ENCODE measurements around the gene NXN. TPM values are rescaled to one million over a fixed set of nuclear protein-coding genes. Genes with fewer than 3 reads are reported as not detected.
"Not testable (repeated sequence)": the region's sequence is repeated elsewhere in the genome, so short reads cannot be mapped to it uniquely, and the experiment has no call there.

Gene NXN
- total and polyA plus RNA-seq, 4 donors, result 25.7 to 60.6 (median 44.0) TPM

GRCh38 chr17:883586-883962 lies 96.0 kb downstream of the NXN start:
- DNase-seq (ENCODE audit: low read depth in 4 of 6, low spot score in 6 of 6), result no peak

GRCh38 chr17:882827-883585 lies 96.6 kb downstream of the NXN start:
- no peak overlapping the region for H3K4me3 ChIP-seq (ENCODE audit: low read depth, low read length)
- H3K27me3 ChIP-seq (ENCODE audit: control insufficient read depth, insufficient read depth, low read length), result no peaks in the 10 kb centered on the region
- H3K9me3 ChIP-seq (ENCODE audit: control insufficient read depth, insufficient read depth, low read length), result no peaks in the 10 kb centered on the region
- peak overlapping the region; percentile 92 for H3K27ac ChIP-seq (ENCODE audit: low read depth, low read length)
- WGBS (ENCODE audit: insufficient coverage), result 82% methylated on average over 6 of the region's 14 CpGs
- peaks cover 44% of the 10 kb centered on the region for H3K4me1 ChIP-seq (ENCODE audit: control insufficient read depth, insufficient read depth, low read length)
- H3K36me3 ChIP-seq (ENCODE audit: control insufficient read depth, insufficient read depth, low read length), result no peaks in the 10 kb centered on the region
- DNase-seq (ENCODE audit: low read depth in 4 of 6, low spot score in 6 of 6), result peak in 2 of 6 donors; percentile 37 to 82

More at GRCh38 chr17:883586-883962, 96.0 kb downstream of the NXN start:
- H3K27ac ChIP-seq (ENCODE audit: low read depth, low read length), result peak overlapping the region; percentile 92
- no peak overlapping the region for H3K4me3 ChIP-seq (ENCODE audit: low read depth, low read length)
- no peaks in the 10 kb centered on the region for H3K36me3 ChIP-seq (ENCODE audit: control insufficient read depth, insufficient read depth, low read length)
- peaks cover 44% of the 10 kb centered on the region for H3K4me1 ChIP-seq (ENCODE audit: control insufficient read depth, insufficient read depth, low read length)
- no peaks in the 10 kb centered on the region for H3K9me3 ChIP-seq (ENCODE audit: control insufficient read depth, insufficient read depth, low read length)
- WGBS (ENCODE audit: insufficient coverage), result 70% methylated on average over 8 of the region's 12 CpGs
- H3K27me3 ChIP-seq (ENCODE audit: control insufficient read depth, insufficient read depth, low read length), result no peaks in the 10 kb centered on the region

DNA sequence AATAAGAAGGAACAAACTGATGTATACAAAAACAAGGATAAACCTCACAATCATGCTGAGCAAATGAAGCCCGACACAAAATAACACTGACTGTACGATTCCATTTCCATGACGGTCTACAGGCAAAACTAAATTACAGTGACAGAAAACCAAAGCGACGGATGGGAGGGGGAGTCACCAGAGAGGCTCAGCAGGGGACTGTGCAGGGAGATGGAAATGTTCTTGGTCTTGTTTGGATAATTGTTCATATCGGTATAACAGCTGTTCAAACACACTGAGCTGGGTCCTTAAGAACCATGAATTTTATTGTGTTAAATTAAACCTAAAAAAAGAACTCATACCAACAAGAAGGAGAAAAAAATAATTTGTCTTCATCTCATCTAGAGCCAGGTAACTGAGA lies 97.8 kb downstream of the NXN start:
- Histone ChIP-seq H3K36me3 (ENCODE audit: control insufficient read depth, insufficient read depth, low read length) (no peaks in the 10 kb centered on the region), H3K27ac (ENCODE audit: low read depth, low read length) (peak overlapping the region; percentile 83), H3K9me3 (ENCODE audit: control insufficient read depth, insufficient read depth, low read length) (no peaks in the 10 kb centered on the region), H3K4me1 (ENCODE audit: control insufficient read depth, insufficient read depth, low read length) (peaks cover 48% of the 10 kb centered on the region), H3K4me3 (ENCODE audit: low read depth, low read length) (no peak overlapping the region), H3K27me3 (ENCODE audit: control insufficient read depth, insufficient read depth, low read length) (no peaks in the 10 kb centered on the region)
- peak in 1 of 6 donors; percentile 73 for DNase-seq (ENCODE audit: low read depth in 4 of 6, low spot score in 6 of 6)
- 94% methylated on average over 2 of the region's 6 CpGs for WGBS (ENCODE audit: insufficient coverage)

GRCh38 chr17:880443-881269 lies 98.9 kb downstream of the NXN start:
- DNase-seq (ENCODE audit: low read depth in 4 of 6, low spot score in 6 of 6), result peak in 1 of 6 donors; percentile 69
- H3K36me3 ChIP-seq (ENCODE audit: control insufficient read depth, insufficient read depth, low read length), result no peaks in the 10 kb centered on the region
- WGBS (ENCODE audit: insufficient coverage), result 82% methylated on average over 9 of the region's 15 CpGs
- H3K4me3 ChIP-seq (ENCODE audit: low read depth, low read length), result no peak overlapping the region
- H3K27ac ChIP-seq (ENCODE audit: low read depth, low read length), result peak overlapping the region; percentile 83
- no peaks in the 10 kb centered on the region for H3K9me3 ChIP-seq (ENCODE audit: control insufficient read depth, insufficient read depth, low read length)
- H3K4me1 ChIP-seq (ENCODE audit: control insufficient read depth, insufficient read depth, low read length), result peaks cover 40% of the 10 kb centered on the region
- no peaks in the 10 kb centered on the region for H3K27me3 ChIP-seq (ENCODE audit: control insufficient read depth, insufficient read depth, low read length)

- H3K9me3 ChIP-seq (ENCODE audit: control insufficient read depth, insufficient read depth, low read length), result no peaks in the 10 kb centered on the region
- H3K36me3 ChIP-seq (ENCODE audit: control insufficient read depth, insufficient read depth, low read length), result no peaks in the 10 kb centered on the region
- H3K4me3 ChIP-seq (ENCODE audit: low read depth, low read length), result no peak overlapping the region
- DNase-seq (ENCODE audit: low read depth in 4 of 6, low spot score in 6 of 6), result peak in 2 of 6 donors; percentile 70 to 73
- peaks cover 40% of the 10 kb centered on the region for H3K4me1 ChIP-seq (ENCODE audit: control insufficient read depth, insufficient read depth, low read length)
- H3K27me3 ChIP-seq (ENCODE audit: control insufficient read depth, insufficient read depth, low read length), result no peaks in the 10 kb centered on the region
- 39% methylated on average over 17 of the region's 26 CpGs for WGBS (ENCODE audit: insufficient coverage)
- H3K27ac ChIP-seq (ENCODE audit: low read depth, low read length), result peak overlapping the region; percentile 83
Measured at GRCh38 chr17:879546-880442, 99.8 kb downstream of the NXN start.

- Histone ChIP-seq H3K27me3 (ENCODE audit: control insufficient read depth, insufficient read depth, low read length) (no peaks in the 10 kb centered on the region), H3K36me3 (ENCODE audit: control insufficient read depth, insufficient read depth, low read length) (no peaks in the 10 kb centered on the region), H3K9me3 (ENCODE audit: control insufficient read depth, insufficient read depth, low read length) (no peaks in the 10 kb centered on the region), H3K4me3 (ENCODE audit: low read depth, low read length) (no peak overlapping the region), H3K27ac (ENCODE audit: low read depth, low read length) (peak overlapping the region; percentile 63), H3K4me1 (ENCODE audit: control insufficient read depth, insufficient read depth, low read length) (peaks cover 27% of the 10 kb centered on the region)
- DNase-seq (ENCODE audit: low read depth in 4 of 6, low spot score in 6 of 6), result peak in 1 of 6 donors; percentile 39
- 49% methylated on average over 9 of the region's 14 CpGs for WGBS (ENCODE audit: insufficient coverage)
Measured at GRCh38 chr17:877630-878029, 101.9 kb downstream of the NXN start.

DNA sequence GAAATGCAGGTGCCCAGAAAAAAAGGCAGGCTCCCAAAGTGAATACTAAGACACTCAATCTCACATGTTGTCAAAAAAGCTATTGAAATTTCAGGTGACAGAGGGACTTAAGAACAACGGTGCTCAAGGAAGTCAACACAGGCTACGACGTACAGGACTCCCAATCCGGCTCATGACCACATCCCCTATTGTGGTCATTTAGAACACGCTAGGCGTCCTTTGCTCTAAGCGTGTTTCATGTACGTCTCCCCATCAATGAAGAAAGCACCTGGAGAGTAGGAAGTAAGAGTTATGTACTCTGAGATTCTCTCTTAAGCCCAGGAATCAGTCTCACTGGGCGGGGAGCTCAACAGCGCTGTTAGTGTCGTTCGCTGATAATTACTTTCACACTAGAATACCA lies 103.3 kb downstream of the NXN start:
- no peaks in the 10 kb centered on the region for H3K36me3 ChIP-seq (ENCODE audit: control insufficient read depth, insufficient read depth, low read length)
- no peak overlapping the region for H3K27ac ChIP-seq (ENCODE audit: low read depth, low read length)
- H3K9me3 ChIP-seq (ENCODE audit: control insufficient read depth, insufficient read depth, low read length), result no peaks in the 10 kb centered on the region
- H3K27me3 ChIP-seq (ENCODE audit: control insufficient read depth, insufficient read depth, low read length), result no peaks in the 10 kb centered on the region
- H3K4me1 ChIP-seq (ENCODE audit: control insufficient read depth, insufficient read depth, low read length), result peaks cover 16% of the 10 kb centered on the region
- WGBS (ENCODE audit: insufficient coverage), result 79% methylated on average over 7 of the region's 12 CpGs
- no peak overlapping the region for H3K4me3 ChIP-seq (ENCODE audit: low read depth, low read length)
- peak in 1 of 6 donors; percentile 32 for DNase-seq (ENCODE audit: low read depth in 4 of 6, low spot score in 6 of 6)

GRCh38 chr17:874590-874989 lies 105.0 kb downstream of the NXN start:
- not testable (repeated sequence) for H3K27me3 ChIP-seq (ENCODE audit: control insufficient read depth, insufficient read depth, low read length); H3K4me3 ChIP-seq (ENCODE audit: low read depth, low read length); H3K36me3 ChIP-seq (ENCODE audit: control insufficient read depth, insufficient read depth, low read length); H3K9me3 ChIP-seq (ENCODE audit: control insufficient read depth, insufficient read depth, low read length); H3K27ac ChIP-seq (ENCODE audit: low read depth, low read length); DNase-seq (ENCODE audit: low read depth in 4 of 6, low spot score in 6 of 6)
- WGBS (ENCODE audit: insufficient coverage), result 90% methylated on average over 1 of the region's 2 CpGs
- H3K4me1 ChIP-seq (ENCODE audit: control insufficient read depth, insufficient read depth, low read length), result peaks cover 16% of the 10 kb centered on the region

DNA sequence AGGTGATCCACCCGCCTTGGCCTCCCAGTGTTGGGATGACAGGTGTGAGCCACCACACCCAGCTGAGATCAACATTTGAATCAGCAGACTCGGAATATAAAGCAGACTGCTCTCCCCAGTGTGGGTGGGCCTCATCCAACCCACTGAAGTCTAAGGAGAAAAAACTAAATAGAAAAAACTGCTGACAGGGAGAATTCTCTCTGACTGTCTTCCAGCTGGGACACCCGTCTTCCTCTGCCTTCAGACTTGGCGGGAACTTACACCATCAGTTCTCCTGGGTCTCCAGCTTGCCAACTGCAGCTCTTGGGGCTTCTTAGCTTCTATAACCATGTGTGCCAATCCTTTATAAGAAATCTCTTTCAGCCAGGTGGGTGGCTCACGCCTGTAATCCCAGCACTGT lies 106.7 kb downstream of the NXN start:
- no peak overlapping the region for H3K4me3 ChIP-seq (ENCODE audit: low read depth, low read length)
- H3K36me3 ChIP-seq (ENCODE audit: control insufficient read depth, insufficient read depth, low read length), result no peaks in the 10 kb centered on the region
- peaks cover 19% of the 10 kb centered on the region for H3K4me1 ChIP-seq (ENCODE audit: control insufficient read depth, insufficient read depth, low read length)
- H3K27ac ChIP-seq (ENCODE audit: low read depth, low read length), result no peak overlapping the region
- no peaks in the 10 kb centered on the region for H3K27me3 ChIP-seq (ENCODE audit: control insufficient read depth, insufficient read depth, low read length)
- WGBS (ENCODE audit: insufficient coverage), result 82% methylated on average over 4 of the region's 5 CpGs
- DNase-seq (ENCODE audit: low read depth in 4 of 6, low spot score in 6 of 6), result no peak
- no peaks in the 10 kb centered on the region for H3K9me3 ChIP-seq (ENCODE audit: control insufficient read depth, insufficient read depth, low read length)

Measured in spinal cord (tissue), 10 donors.